ENCODE results near the gene CADM3. TPM values are rescaled to one million over a fixed set of nuclear protein-coding genes. Genes with fewer than 3 reads are reported as not detected.

The CADM3 gene
- polyA plus RNA-seq (2013, experiment 1 of 2): 5.2 TPM
- polyA plus RNA-seq (2013, experiment 2 of 2): 6.8 TPM

- Histone ChIP-seq H3K27me3 (ENCODE audit: insufficient read depth, low read length) (peaks cover 13% of the 10 kb centered on the region; the same call in 1 of the 2 replicates), H3K9ac (ENCODE audit: low read depth, low read length) (peak within 1 kb of the TSS; percentile 20; the same call in 1 of the 2 replicates), H3K4me1 (ENCODE audit: insufficient read depth, low read length) (no peaks in the 10 kb centered on the region), H3K36me3 (ENCODE audit: insufficient read depth, low read length) (no peaks in the 10 kb centered on the region), H3K27ac (ENCODE audit: low read depth, low read length) (no peak within 1 kb of the TSS; the same call in 1 of the 2 replicates), H3K4me3 (ENCODE audit: low read length) (peak within 1 kb of the TSS; percentile 95), H3K9me3 (ENCODE audit: insufficient read depth, low read depth, low read length) (no peaks in the 10 kb centered on the region)
- WGBS: 3% methylated on average over 18 of the region's 29 CpGs
Measured at GRCh38 chr1:159171254-159171687, at the start of gene CADM3. Gene CADM3 (plus strand): TSS chr1:159171615. CDS start chr1:159171766, 151 bp downstream.

DNA sequence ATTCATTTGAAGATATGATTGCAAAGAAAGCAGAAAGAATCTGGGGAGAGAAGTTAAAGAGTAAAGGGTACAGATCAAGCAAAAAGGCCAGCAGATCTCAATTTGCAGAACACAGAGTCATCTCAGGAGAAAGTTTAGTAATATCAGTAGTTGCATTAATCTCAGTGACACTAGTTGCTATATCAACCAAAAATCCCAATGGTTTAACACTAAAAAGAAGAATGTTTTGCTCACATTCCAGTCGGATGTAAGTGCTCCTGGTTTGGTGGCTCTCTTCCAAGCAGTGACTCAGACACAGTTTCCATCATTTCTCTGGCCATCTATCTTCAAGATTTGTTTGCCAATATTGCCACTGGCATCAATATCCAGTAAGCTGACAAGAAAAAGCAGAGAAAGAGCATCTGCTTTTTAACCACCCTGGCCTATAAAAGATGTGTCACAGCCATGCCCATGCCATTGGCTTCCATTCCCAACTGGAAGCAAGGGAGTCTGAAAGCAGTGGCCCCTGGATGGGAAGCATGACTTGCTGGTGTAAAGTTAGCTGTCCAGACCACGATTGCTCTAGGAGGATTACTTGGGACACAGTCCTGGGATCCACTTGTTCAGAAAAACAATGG is 49.3 kb upstream of the CADM3 start:
- H3K4me3 ChIP-seq (ENCODE audit: low read length): no peak overlapping the region
- no peak overlapping the region for H3K27ac ChIP-seq (ENCODE audit: low read depth, low read length)
- H3K36me3 ChIP-seq (ENCODE audit: insufficient read depth, low read length): no peaks in the 10 kb centered on the region
- H3K27me3 ChIP-seq (ENCODE audit: insufficient read depth, low read length): no peaks in the 10 kb centered on the region
- 88% methylated on average over 2 of the region's 2 CpGs for WGBS
- no peaks in the 10 kb centered on the region for H3K9me3 ChIP-seq (ENCODE audit: insufficient read depth, low read depth, low read length)
- no peak overlapping the region for H3K9ac ChIP-seq (ENCODE audit: low read depth, low read length)
- no peaks in the 10 kb centered on the region for H3K4me1 ChIP-seq (ENCODE audit: insufficient read depth, low read length)

GRCh38 chr1:159123587-159123986 is 47.8 kb upstream of the CADM3 start:
- no peak overlapping the region for H3K27ac ChIP-seq (ENCODE audit: low read depth, low read length)

DNA sequence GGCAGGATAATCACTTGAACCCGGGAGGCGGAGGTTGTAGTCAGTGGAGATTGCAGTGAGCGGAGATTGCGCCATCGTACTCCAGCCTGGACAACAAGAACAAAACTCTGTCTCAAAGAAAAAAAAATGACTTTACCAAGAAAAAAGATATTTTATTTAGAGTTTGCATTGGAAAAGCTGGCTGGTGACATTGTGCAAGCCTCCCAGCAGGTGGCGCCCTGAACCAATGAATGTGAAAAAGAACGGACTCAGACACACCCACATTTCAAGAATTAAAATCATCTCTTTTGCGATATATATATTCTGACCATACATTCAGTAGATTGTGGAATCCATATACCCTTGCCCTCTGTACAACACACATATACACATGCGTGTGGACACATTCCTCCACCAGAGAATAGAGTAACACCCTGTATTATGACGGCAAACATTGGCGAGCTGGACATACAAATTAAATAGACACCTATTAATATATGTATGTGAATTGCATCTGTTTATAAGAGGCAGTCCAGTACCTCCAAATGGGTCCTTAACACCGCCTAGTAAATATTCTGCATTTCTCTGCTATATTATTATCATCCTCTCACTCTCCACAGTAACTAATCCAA is 39.0 kb upstream of the CADM3 start:
- no peaks in the 10 kb centered on the region for H3K9me3 ChIP-seq (ENCODE audit: insufficient read depth, low read depth, low read length)
- H3K36me3 ChIP-seq (ENCODE audit: insufficient read depth, low read length): no peaks in the 10 kb centered on the region
- no peaks in the 10 kb centered on the region for H3K27me3 ChIP-seq (ENCODE audit: insufficient read depth, low read length)
- H3K4me1 ChIP-seq (ENCODE audit: insufficient read depth, low read length): no peaks in the 10 kb centered on the region
- H3K27ac ChIP-seq (ENCODE audit: low read depth, low read length): no peak overlapping the region
- WGBS: 49% methylated on average over 7 of the region's 12 CpGs
- H3K9ac ChIP-seq (ENCODE audit: low read depth, low read length): no peak overlapping the region
- no peak overlapping the region for H3K4me3 ChIP-seq (ENCODE audit: low read length)

More at GRCh38 chr1:159123587-159123986, 47.8 kb upstream of the CADM3 start:
- Histone ChIP-seq H3K4me1 (ENCODE audit: insufficient read depth, low read length) (no peaks in the 10 kb centered on the region), H3K9ac (ENCODE audit: low read depth, low read length) (no peak overlapping the region), H3K4me3 (ENCODE audit: low read length) (no peak overlapping the region), H3K36me3 (ENCODE audit: insufficient read depth, low read length) (no peaks in the 10 kb centered on the region), H3K9me3 (ENCODE audit: insufficient read depth, low read depth, low read length) (no peaks in the 10 kb centered on the region), H3K27me3 (ENCODE audit: insufficient read depth, low read length) (no peaks in the 10 kb centered on the region)
- 90% methylated on average over 3 of the region's 5 CpGs for WGBS

DNA sequence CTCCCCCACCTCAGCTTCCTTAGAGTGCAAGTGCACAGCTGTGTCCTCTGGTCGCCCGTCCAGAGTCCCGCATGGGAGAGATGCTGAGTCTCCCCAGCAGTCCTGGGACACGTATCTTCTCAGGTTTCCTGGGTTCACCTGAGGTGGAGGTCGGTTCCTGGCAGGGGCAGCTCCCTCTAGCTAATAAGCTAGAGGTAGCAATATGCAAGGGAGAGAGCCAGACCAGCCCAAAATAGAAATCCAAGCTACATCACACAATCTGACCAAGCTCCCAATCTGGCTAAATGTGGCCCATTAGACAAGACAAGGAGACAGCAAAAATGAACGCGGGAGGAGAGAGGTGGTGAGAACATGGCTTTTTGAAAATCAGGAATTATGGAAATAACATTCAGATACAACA is 30.9 kb upstream of the CADM3 start:
- Histone ChIP-seq H3K27me3 (ENCODE audit: insufficient read depth, low read length) (no peaks in the 10 kb centered on the region), H3K36me3 (ENCODE audit: insufficient read depth, low read length) (no peaks in the 10 kb centered on the region), H3K4me1 (ENCODE audit: insufficient read depth, low read length) (peaks cover 11% of the 10 kb centered on the region), H3K4me3 (ENCODE audit: low read length) (no peak overlapping the region), H3K9ac (ENCODE audit: low read depth, low read length) (no peak overlapping the region), H3K9me3 (ENCODE audit: insufficient read depth, low read depth, low read length) (no peaks in the 10 kb centered on the region), H3K27ac (ENCODE audit: low read depth, low read length) (no peak overlapping the region)
- 74% methylated on average over 5 of the region's 7 CpGs for WGBS

GRCh38 chr1:159141584-159142390 is 29.6 kb upstream of the CADM3 start:
- peak overlapping the region; percentile 42 for H3K4me3 ChIP-seq (ENCODE audit: low read length)
- 43% methylated on average over 18 of the region's 18 CpGs for WGBS
- peaks cover 11% of the 10 kb centered on the region for H3K4me1 ChIP-seq (ENCODE audit: insufficient read depth, low read length)
- H3K27ac ChIP-seq (ENCODE audit: low read depth, low read length): no peak overlapping the region
- H3K9me3 ChIP-seq (ENCODE audit: insufficient read depth, low read depth, low read length): no peaks in the 10 kb centered on the region
- H3K36me3 ChIP-seq (ENCODE audit: insufficient read depth, low read length): no peaks in the 10 kb centered on the region
- H3K27me3 ChIP-seq (ENCODE audit: insufficient read depth, low read length): no peaks in the 10 kb centered on the region
- H3K9ac ChIP-seq (ENCODE audit: low read depth, low read length): no peak overlapping the region; the same call in 1 of the 2 replicates

GRCh38 chr1:159142391-159142663 is 29.1 kb upstream of the CADM3 start:
- Histone ChIP-seq H3K36me3 (ENCODE audit: insufficient read depth, low read length) (no peaks in the 10 kb centered on the region), H3K27me3 (ENCODE audit: insufficient read depth, low read length) (no peaks in the 10 kb centered on the region), H3K9me3 (ENCODE audit: insufficient read depth, low read depth, low read length) (no peaks in the 10 kb centered on the region), H3K9ac (ENCODE audit: low read depth, low read length) (no peak overlapping the region; the same call in 1 of the 2 replicates), H3K27ac (ENCODE audit: low read depth, low read length) (no peak overlapping the region), H3K4me1 (ENCODE audit: insufficient read depth, low read length) (peaks cover 11% of the 10 kb centered on the region), H3K4me3 (ENCODE audit: low read length) (peak overlapping the region; percentile 42; the same call in 1 of the 2 replicates)
- 74% methylated on average over 2 of the region's 2 CpGs for WGBS

DNA sequence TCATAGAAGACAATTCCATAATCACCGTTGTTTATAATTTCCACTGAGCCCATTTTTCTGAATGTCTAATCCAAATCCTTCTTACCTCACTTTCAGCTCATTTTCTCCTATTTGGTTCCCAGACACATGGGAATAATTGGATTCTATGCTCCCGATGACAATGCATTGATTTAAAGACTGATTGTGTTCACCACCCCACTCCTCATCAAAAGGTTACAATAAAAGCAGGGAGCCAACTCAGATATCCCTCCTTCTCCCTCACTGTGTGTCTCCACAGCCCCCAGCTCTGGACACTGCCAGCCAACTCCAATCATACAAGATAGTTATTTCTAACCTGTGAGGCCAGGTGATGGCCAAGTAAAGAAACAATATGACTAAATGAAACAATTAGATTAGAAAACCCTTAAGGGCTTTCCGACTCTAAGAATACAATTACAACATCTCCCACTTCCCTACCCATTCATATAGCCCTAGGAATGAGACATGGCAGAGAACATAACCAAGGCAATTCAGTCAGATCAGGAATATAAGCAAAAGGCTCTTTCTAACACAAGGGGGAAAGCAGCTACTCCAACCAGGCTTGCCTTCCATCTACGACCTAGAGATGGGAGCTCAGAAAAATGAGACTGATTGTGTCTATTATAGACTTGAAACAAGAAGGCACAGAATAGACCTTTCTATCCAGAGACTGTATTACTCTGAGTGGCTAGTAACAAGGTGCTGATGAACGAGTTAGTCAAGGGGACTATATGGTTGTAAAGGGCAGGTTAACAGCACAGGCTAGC is 28.5 kb upstream of the CADM3 start:
- Histone ChIP-seq H3K9ac (ENCODE audit: low read depth, low read length) (no peak overlapping the region), H3K4me3 (ENCODE audit: low read length) (no peak overlapping the region), H3K27me3 (ENCODE audit: insufficient read depth, low read length) (no peaks in the 10 kb centered on the region), H3K36me3 (ENCODE audit: insufficient read depth, low read length) (no peaks in the 10 kb centered on the region), H3K4me1 (ENCODE audit: insufficient read depth, low read length) (peaks cover 11% of the 10 kb centered on the region), H3K27ac (ENCODE audit: low read depth, low read length) (no peak overlapping the region), H3K9me3 (ENCODE audit: insufficient read depth, low read depth, low read length) (no peaks in the 10 kb centered on the region)
- WGBS: 89% methylated on average over 5 of the region's 5 CpGs

GRCh38 chr1:159144571-159144970 is 26.8 kb upstream of the CADM3 start:
- no peak overlapping the region for H3K9ac ChIP-seq (ENCODE audit: low read depth, low read length)
- 98% methylated on average over 3 of the region's 3 CpGs for WGBS
- H3K27ac ChIP-seq (ENCODE audit: low read depth, low read length): no peak overlapping the region
- H3K4me1 ChIP-seq (ENCODE audit: insufficient read depth, low read length): peaks cover 11% of the 10 kb centered on the region
- H3K9me3 ChIP-seq (ENCODE audit: insufficient read depth, low read depth, low read length): no peaks in the 10 kb centered on the region
- no peaks in the 10 kb centered on the region for H3K36me3 ChIP-seq (ENCODE audit: insufficient read depth, low read length)
- H3K4me3 ChIP-seq (ENCODE audit: low read length): no peak overlapping the region
- no peaks in the 10 kb centered on the region for H3K27me3 ChIP-seq (ENCODE audit: insufficient read depth, low read length)

DNA sequence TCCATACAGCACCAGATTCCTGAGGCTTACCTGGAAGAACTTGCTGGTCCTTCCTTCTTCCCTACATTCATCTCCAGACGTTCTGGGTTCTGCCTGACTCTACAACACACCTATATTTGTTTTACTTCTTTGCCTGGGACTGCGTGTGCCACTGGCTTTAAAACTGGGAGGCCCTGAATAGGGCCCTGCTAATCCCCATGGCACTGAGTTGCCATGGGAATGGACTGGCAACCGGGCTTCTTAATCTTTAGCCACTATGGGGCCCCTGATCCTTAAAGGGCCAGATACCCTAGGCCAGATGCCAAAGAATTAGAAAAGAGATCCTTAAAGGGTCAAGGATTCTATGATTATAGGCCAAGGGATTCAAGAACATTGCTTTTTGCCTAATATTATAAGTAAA is 24.4 kb upstream of the CADM3 start:
- WGBS: 69% methylated on average over 3 of the region's 3 CpGs

More for the DNA sequence above, 24.4 kb upstream of the CADM3 start:
- Histone ChIP-seq H3K36me3 (ENCODE audit: insufficient read depth, low read length) (no peaks in the 10 kb centered on the region), H3K9ac (ENCODE audit: low read depth, low read length) (no peak overlapping the region), H3K4me1 (ENCODE audit: insufficient read depth, low read length) (peaks cover 8% of the 10 kb centered on the region), H3K27me3 (ENCODE audit: insufficient read depth, low read length) (no peaks in the 10 kb centered on the region), H3K27ac (ENCODE audit: low read depth, low read length) (no peak overlapping the region), H3K4me3 (ENCODE audit: low read length) (no peak overlapping the region), H3K9me3 (ENCODE audit: insufficient read depth, low read depth, low read length) (no peaks in the 10 kb centered on the region)
